Measurements from ENCODE around the gene NELL2. TPM values are rescaled to one million over a fixed set of nuclear protein-coding genes. Genes with fewer than 3 reads are reported as not detected.

The NELL2 gene
- polyA plus RNA-seq, 1 of the 3 experiments (the other 2 are of a cell fraction) = 0.35 TPM

DNA sequence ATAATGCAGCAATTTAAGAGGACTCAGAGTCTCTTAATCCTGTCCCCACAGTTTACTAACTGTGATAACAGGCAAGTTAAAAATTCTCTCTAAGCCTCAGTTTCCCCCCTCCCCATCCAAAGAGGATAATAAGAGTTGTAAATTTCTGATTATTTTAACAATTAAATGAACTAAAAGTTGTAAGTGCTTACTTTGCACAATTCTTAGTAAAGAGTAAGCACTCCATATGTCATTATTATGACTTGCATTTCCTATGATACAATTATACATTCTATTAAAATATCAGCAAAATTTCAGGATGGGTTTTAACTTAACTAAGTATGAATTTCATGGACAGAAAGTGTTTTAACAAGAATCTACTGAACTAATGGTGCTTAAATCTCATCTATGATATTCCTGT, 80.1 kb downstream of the NELL2 start:
- no peaks in the 10 kb centered on the region; a peak in 1 of 4 replicates for H3K4me1 ChIP-seq (ENCODE audit: control insufficient read depth in 1 of 2, insufficient read depth in 2 of 2, low read depth in 1 of 2, low read length in 1 of 2)
- no peaks in the 10 kb centered on the region for H4K20me1 ChIP-seq (ENCODE audit: insufficient read depth)
- no peak for TF ChIP-seq NFIC (IDR thresholded peaks at IDR 0.05; ENCODE audit: borderline replicate concordance)
- TF ChIP-seq RFX5 (IDR thresholded peaks at IDR 0.05; ENCODE audit: low read length) = no peak
- TF ChIP-seq MEF2A (IDR thresholded peaks at IDR 0.05; ENCODE audit: borderline replicate concordance, low read depth) = no peak
- TF ChIP-seq, protein P1, sequence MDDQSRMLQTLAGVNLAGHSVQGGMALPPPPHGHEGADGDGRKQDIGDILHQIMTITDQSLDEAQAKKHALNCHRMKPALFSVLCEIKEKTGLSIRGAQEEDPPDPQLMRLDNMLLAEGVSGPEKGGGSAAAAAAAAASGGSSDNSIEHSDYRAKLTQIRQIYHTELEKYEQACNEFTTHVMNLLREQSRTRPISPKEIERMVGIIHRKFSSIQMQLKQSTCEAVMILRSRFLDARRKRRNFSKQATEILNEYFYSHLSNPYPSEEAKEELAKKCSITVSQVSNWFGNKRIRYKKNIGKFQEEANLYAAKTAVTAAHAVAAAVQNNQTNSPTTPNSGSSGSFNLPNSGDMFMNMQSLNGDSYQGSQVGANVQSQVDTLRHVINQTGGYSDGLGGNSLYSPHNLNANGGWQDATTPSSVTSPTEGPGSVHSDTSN (IDR thresholded peaks at IDR 0.05) = no peak
- TF ChIP-seq, protein P2, sequence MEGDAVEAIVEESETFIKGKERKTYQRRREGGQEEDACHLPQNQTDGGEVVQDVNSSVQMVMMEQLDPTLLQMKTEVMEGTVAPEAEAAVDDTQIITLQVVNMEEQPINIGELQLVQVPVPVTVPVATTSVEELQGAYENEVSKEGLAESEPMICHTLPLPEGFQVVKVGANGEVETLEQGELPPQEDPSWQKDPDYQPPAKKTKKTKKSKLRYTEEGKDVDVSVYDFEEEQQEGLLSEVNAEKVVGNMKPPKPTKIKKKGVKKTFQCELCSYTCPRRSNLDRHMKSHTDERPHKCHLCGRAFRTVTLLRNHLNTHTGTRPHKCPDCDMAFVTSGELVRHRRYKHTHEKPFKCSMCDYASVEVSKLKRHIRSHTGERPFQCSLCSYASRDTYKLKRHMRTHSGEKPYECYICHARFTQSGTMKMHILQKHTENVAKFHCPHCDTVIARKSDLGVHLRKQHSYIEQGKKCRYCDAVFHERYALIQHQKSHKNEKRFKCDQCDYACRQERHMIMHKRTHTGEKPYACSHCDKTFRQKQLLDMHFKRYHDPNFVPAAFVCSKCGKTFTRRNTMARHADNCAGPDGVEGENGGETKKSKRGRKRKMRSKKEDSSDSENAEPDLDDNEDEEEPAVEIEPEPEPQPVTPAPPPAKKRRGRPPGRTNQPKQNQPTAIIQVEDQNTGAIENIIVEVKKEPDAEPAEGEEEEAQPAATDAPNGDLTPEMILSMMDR (IDR thresholded peaks at IDR 0.05) = no peak
- TF ChIP-seq RAD21 (IDR thresholded peaks at IDR 0.05; ENCODE audit: low read length) = no peak
- TF ChIP-seq NRF1 (IDR thresholded peaks at IDR 0.05; ENCODE audit: low read depth, low read length) = no peak
- no peak for TF ChIP-seq TEAD4 (IDR thresholded peaks at IDR 0.05; ENCODE audit: borderline replicate concordance, insufficient read depth)
- no peak for TF ChIP-seq EP300 (IDR thresholded peaks at IDR 0.05; ENCODE audit: borderline replicate concordance in 1 of 2, low read depth in 1 of 2, low read length in 1 of 2)
- TF ChIP-seq, protein P3, sequence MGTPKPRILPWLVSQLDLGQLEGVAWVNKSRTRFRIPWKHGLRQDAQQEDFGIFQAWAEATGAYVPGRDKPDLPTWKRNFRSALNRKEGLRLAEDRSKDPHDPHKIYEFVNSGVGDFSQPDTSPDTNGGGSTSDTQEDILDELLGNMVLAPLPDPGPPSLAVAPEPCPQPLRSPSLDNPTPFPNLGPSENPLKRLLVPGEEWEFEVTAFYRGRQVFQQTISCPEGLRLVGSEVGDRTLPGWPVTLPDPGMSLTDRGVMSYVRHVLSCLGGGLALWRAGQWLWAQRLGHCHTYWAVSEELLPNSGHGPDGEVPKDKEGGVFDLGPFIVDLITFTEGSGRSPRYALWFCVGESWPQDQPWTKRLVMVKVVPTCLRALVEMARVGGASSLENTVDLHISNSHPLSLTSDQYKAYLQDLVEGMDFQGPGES (IDR thresholded peaks at IDR 0.05; ENCODE audit: low read depth, low read length) = no peak
- TF ChIP-seq RCOR1 (IDR thresholded peaks at IDR 0.05; ENCODE audit: low read length) = no peak
- H3K9me2 ChIP-seq = no peaks in the 10 kb centered on the region
- H3K4me2 ChIP-seq = no peak overlapping the region
- no peak overlapping the region for H3K27ac ChIP-seq (ENCODE audit: low read depth in 2 of 2, low read length in 1 of 2)
- CTCF ChIA-PET = interaction anchor here (1.0 kb wide), 1 partner anchor 18 kb away, joined by 3 read pairs; no protein-coding TSS in a partner anchor
- no peak overlapping the region for H3K9ac ChIP-seq
- DNase-seq = no peak
- no peak overlapping the region for H3K4me3 ChIP-seq (ENCODE audit: low read depth in 2 of 2, low read length in 1 of 2)
- no peaks in the 10 kb centered on the region for H3K27me3 ChIP-seq (ENCODE audit: insufficient read depth)
- no peaks in the 10 kb centered on the region for H3K36me3 ChIP-seq (replicated peaks in 1 of 2; ENCODE audit: control insufficient read depth in 1 of 2, insufficient read depth in 2 of 2, low read length in 1 of 2)
- POLR2A ChIA-PET = no interaction called here
- no peaks in the 10 kb centered on the region for H3K79me2 ChIP-seq (ENCODE audit: insufficient read depth)
- no peaks in the 10 kb centered on the region for H3F3A ChIP-seq (replicated peaks; ENCODE audit: insufficient read depth)
- H3K9me3 ChIP-seq = no peaks in the 10 kb centered on the region
- H2AFZ ChIP-seq (ENCODE audit: low read depth) = no peak overlapping the region

DNA sequence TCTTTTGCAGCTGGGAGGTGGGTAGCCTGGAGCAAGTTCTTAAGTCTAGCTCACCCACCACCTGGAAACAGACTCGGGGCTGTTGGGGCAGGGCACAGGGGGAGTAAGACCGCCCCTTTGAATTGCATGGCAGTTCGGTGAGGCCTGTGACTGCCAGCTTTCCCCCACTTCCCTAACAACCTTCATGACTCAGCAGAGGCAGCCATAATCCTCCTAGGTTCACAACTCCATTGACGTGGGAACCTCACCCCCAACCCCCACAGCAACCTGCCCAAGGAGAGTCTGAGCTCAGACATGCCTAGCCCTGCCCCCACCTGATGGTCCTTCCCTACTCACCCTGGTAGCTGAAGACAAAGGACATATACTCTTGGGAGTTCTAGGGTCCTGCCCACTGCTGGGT, 87.4 kb downstream of the NELL2 start:
- 41% methylated on average over 3 of the region's 4 CpGs for WGBS (ENCODE audit: low lambda C conversion rate)
- no peaks in the 10 kb centered on the region for H3K27me3 ChIP-seq (ENCODE audit: insufficient read depth)
- H3K4me3 ChIP-seq (ENCODE audit: low read depth in 2 of 2, low read length in 1 of 2) = no peak overlapping the region
- TF ChIP-seq TEAD4 (IDR thresholded peaks at IDR 0.05; ENCODE audit: borderline replicate concordance, insufficient read depth) (no peak), RCOR1 (IDR thresholded peaks at IDR 0.05; ENCODE audit: low read length) (no peak), NFIC (IDR thresholded peaks at IDR 0.05; ENCODE audit: borderline replicate concordance) (no peak), GABPA (IDR thresholded peaks at IDR 0.05; ENCODE audit: low read depth) (no peak), RFX5 (IDR thresholded peaks at IDR 0.05; ENCODE audit: low read length) (no peak), GATA2 (CRISPR knock-in tag; IDR thresholded peaks at IDR 0.05) (no peak), TCF12 (IDR thresholded peaks at IDR 0.05) (no peak), NRF1 (IDR thresholded peaks at IDR 0.05; ENCODE audit: low read depth, low read length) (no peak), RXRA (IDR thresholded peaks at IDR 0.05; ENCODE audit: borderline replicate concordance, low read depth) (no peak), JUND (IDR thresholded peaks at IDR 0.05) (no peak), MEF2A (IDR thresholded peaks at IDR 0.05; ENCODE audit: borderline replicate concordance, low read depth) (no peak), ELF1 (IDR thresholded peaks at IDR 0.05) (no peak)
- TF ChIP-seq, protein P1 (IDR thresholded peaks at IDR 0.05) = no peak
- TF ChIP-seq, protein P4, sequence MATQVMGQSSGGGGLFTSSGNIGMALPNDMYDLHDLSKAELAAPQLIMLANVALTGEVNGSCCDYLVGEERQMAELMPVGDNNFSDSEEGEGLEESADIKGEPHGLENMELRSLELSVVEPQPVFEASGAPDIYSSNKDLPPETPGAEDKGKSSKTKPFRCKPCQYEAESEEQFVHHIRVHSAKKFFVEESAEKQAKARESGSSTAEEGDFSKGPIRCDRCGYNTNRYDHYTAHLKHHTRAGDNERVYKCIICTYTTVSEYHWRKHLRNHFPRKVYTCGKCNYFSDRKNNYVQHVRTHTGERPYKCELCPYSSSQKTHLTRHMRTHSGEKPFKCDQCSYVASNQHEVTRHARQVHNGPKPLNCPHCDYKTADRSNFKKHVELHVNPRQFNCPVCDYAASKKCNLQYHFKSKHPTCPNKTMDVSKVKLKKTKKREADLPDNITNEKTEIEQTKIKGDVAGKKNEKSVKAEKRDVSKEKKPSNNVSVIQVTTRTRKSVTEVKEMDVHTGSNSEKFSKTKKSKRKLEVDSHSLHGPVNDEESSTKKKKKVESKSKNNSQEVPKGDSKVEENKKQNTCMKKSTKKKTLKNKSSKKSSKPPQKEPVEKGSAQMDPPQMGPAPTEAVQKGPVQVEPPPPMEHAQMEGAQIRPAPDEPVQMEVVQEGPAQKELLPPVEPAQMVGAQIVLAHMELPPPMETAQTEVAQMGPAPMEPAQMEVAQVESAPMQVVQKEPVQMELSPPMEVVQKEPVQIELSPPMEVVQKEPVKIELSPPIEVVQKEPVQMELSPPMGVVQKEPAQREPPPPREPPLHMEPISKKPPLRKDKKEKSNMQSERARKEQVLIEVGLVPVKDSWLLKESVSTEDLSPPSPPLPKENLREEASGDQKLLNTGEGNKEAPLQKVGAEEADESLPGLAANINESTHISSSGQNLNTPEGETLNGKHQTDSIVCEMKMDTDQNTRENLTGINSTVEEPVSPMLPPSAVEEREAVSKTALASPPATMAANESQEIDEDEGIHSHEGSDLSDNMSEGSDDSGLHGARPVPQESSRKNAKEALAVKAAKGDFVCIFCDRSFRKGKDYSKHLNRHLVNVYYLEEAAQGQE (IDR thresholded peaks at IDR 0.05; ENCODE audit: low read depth, low read length) = no peak
- no peaks in the 10 kb centered on the region for H3K9me3 ChIP-seq
- no peak for DNase-seq
- H3K79me2 ChIP-seq (ENCODE audit: insufficient read depth) = no peaks in the 10 kb centered on the region
- no peaks in the 10 kb centered on the region for H3K36me3 ChIP-seq (replicated peaks in 1 of 2; ENCODE audit: control insufficient read depth in 1 of 2, insufficient read depth in 2 of 2, low read length in 1 of 2)
- ChIA-PET CTCF (no interaction called here), POLR2A (no interaction called here)
- H2AFZ ChIP-seq (ENCODE audit: low read depth) = no peak overlapping the region
- H3K4me2 ChIP-seq = no peak overlapping the region
- no peak overlapping the region for H3K27ac ChIP-seq (ENCODE audit: low read depth in 2 of 2, low read length in 1 of 2)
- H3F3A ChIP-seq (replicated peaks; ENCODE audit: insufficient read depth) = no peaks in the 10 kb centered on the region
- no peaks in the 10 kb centered on the region; a peak in 1 of 4 replicates for H3K4me1 ChIP-seq (ENCODE audit: control insufficient read depth in 1 of 2, insufficient read depth in 2 of 2, low read depth in 1 of 2, low read length in 1 of 2)
- H3K9ac ChIP-seq = no peak overlapping the region
- no peaks in the 10 kb centered on the region for H3K9me2 ChIP-seq
- H4K20me1 ChIP-seq (ENCODE audit: insufficient read depth) = no peaks in the 10 kb centered on the region

Measured in SK-N-SH (cell line).